OCI-LY7 (cell line): Measurements from ENCODE around the gene ARHGEF1. TPM values are rescaled to one million over a fixed set of nuclear protein-coding genes. Genes with fewer than 3 reads are reported as not detected.

Experiments
- BruUV-seq: library from RNA; stranded (reverse); fragments of 400-500 nt; replicated peaks from 2 replicates; lab custom pipeline; 2021; lab: Mats Ljungman, UMichigan
- CTCF ChIA-PET: fragments of 300-600 bp; sonication (Branson Sonifier 250); formaldehyde crosslinking; loops from one replicate; lab custom pipeline; 2022; ENCODE audit warnings: antibody characterized with exemption; ENCODE audit not compliant: unreplicated experiment; lab: Charles Lee
- POLR2A ChIA-PET: fragments of 300-600 bp; sonication (Branson Sonifier 250); formaldehyde crosslinking; loops from one replicate; lab custom pipeline; 2022; ENCODE audit warnings: antibody characterized with exemption; lab: Charles Lee
- DNase-seq: peaks from one replicate; pipeline ENCODE4 v3.0.0-alpha.2; 2015; ENCODE audit warnings: low spot score
- H2AFZ ChIP-seq: fragments of 200-600 bp; sonication (generic), shearing (Covaris generic); 2 replicates; pipeline ENCODE4 v1.6.1; 2014; ENCODE audit warnings: mild to moderate bottlenecking, antibody characterized with exemption, low read length, moderate library complexity
- H3K27ac ChIP-seq: fragments of 200-600 bp; sonication (generic); 2 replicates; pipeline ENCODE4 v1.5.1; 2014; ENCODE audit warnings: mixed run types, low read depth, mild to moderate bottlenecking, moderate library complexity, low read length, inconsistent platforms; ENCODE audit not compliant: poor library complexity, severe bottlenecking
- H3K36me3 ChIP-seq: fragments of 200-600 bp; sonication (generic); 2 replicates; pipeline ENCODE4 v1.6.1; 2014; ENCODE audit warnings: mild to moderate bottlenecking, antibody characterized with exemption, low read length, moderate library complexity, mixed read lengths; ENCODE audit not compliant: insufficient read depth
- H3K4me1 ChIP-seq: fragments of 200-600 bp; sonication (generic); 2 replicates; pipeline ENCODE4 v1.5.1; 2014; ENCODE audit warnings: mild to moderate bottlenecking, low read length; ENCODE audit not compliant: insufficient read depth, poor library complexity, severe bottlenecking
- H3K4me2 ChIP-seq: fragments of 200-600 bp; sonication (generic); 2 replicates; pipeline ENCODE4 v1.6.1; 2014; ENCODE audit warnings: mild to moderate bottlenecking, low read length
- H3K4me3 ChIP-seq: fragments of 200-600 bp; sonication (generic); 2 replicates; pipeline ENCODE4 v1.5.1; 2014; ENCODE audit warnings: mild to moderate bottlenecking, low read depth, low read length; ENCODE audit not compliant: poor library complexity, severe bottlenecking
- H3K79me2 ChIP-seq: fragments of 200-600 bp; sonication (generic); 2 replicates; pipeline ENCODE4 v1.6.1; 2016; ENCODE audit warnings: low read depth, mild to moderate bottlenecking, low read length, moderate library complexity, mixed read lengths; ENCODE audit not compliant: insufficient read depth
- H3K9me2 ChIP-seq: fragments of 200-600 bp; sonication (generic); 2 replicates; pipeline ENCODE4 v1.6.1; 2016; ENCODE audit warnings: mild to moderate bottlenecking, low read length, mixed read lengths; ENCODE audit not compliant: insufficient read depth
- H3K9me3 ChIP-seq: fragments of 200-600 bp; sonication (generic); 2 replicates; pipeline ENCODE4 v1.6.1; 2014; ENCODE audit warnings: mild to moderate bottlenecking, mixed run types, low read length, mixed read lengths
- H4K20me1 ChIP-seq: fragments of 200-600 bp; sonication (generic); 2 replicates; pipeline ENCODE4 v1.6.1; 2014; ENCODE audit warnings: mild to moderate bottlenecking, antibody characterized with exemption, low read length, moderate library complexity, mixed read lengths; ENCODE audit not compliant: insufficient read depth
- CTCF ChIP-seq: fragments of 200-600 bp; sonication (generic); conservative IDR thresholded peaks from 2 replicates; pipeline ENCODE4 v1.5.1; 2014; ENCODE audit warnings: mild to moderate bottlenecking, antibody characterized with exemption, low read length, moderate library complexity, mixed read lengths
- EZH2phosphoT487 ChIP-seq: fragments of 200-600 bp; sonication (generic); IDR thresholded peaks from 2 replicates; pipeline ENCODE4 v1.6.1; 2018; ENCODE audit warnings: low read depth, borderline replicate concordance, mild to moderate bottlenecking, mixed run types, antibody characterized with exemption, low read length, moderate library complexity, mixed read lengths
- intact Hi-C: fragments of 100-400 bp; cut with micrococcal nuclease; formaldehyde crosslinking; loops from one replicate; pipeline ENCODE4 v1.10.0; 2022; ENCODE audit not compliant: unreplicated experiment
- total RNA-seq, 2 experiments: library from RNA; depleted of rRNA in 1 of 2; stranded (reverse); fragments of >200 nt in 1 of 2; shearing (Covaris generic) in 1 of 2; gene quantifications; 2 replicates each; pipeline ENCODE4 v1.2.3, GENCODE V29; 2014 to 2022

Gene ARHGEF1
- total RNA-seq, 2 experiments from 2014 or later = 96.9 to 297 TPM

GRCh38 chr19:41936416-41936850 is 53.4 kb downstream of the ARHGEF1 start:
- TF ChIP-seq EZH2phosphoT487 = no peak
- TF ChIP-seq CTCF = no peak
- no peak for DNase-seq
- H3K4me2 ChIP-seq = peak overlapping the region; percentile 53
- no peak overlapping the region; the same call in 1 of the 2 replicates for H2AFZ ChIP-seq
- H3K9me3 ChIP-seq = no peaks in the 10 kb centered on the region
- CTCF ChIA-PET = no interaction called here
- intact Hi-C loops = loop anchor here (2.0 kb wide), 1 partner anchor 14 kb away; no protein-coding TSS in a partner anchor
- H4K20me1 ChIP-seq = no peaks in the 10 kb centered on the region
- TSS peak; percentile 49 for BruUV-seq
- POLR2A ChIA-PET = interaction anchor here (1.4 to 2.0 kb wide), 2 partner anchors 8 to 10 kb away, joined by 5 to 21 read pairs; partner anchors contain the start of gene ERFL
- no peaks in the 10 kb centered on the region for H3K36me3 ChIP-seq
- no peaks in the 10 kb centered on the region for H3K9me2 ChIP-seq
- peak overlapping the region; percentile 92 for H3K27ac ChIP-seq
- H3K4me3 ChIP-seq = peak overlapping the region; percentile 48
- H3K79me2 ChIP-seq = peaks cover 6% of the 10 kb centered on the region; the same call in 1 of the 2 replicates
- peaks cover 83% of the 10 kb centered on the region for H3K4me1 ChIP-seq

GRCh38 chr19:41936961-41937360 is 54.0 kb downstream of the ARHGEF1 start:
- ChIA-PET CTCF (interaction anchor here (1.3 kb wide), 1 partner anchor 51 kb away, joined by 4 read pairs; no protein-coding TSS in a partner anchor), POLR2A (interaction anchor here (1.0 to 2.0 kb wide), 4 partner anchors 8 to 61 kb away, joined by 4 to 21 read pairs (median 6); partner anchors contain the start of gene ERFL)
- Histone ChIP-seq H3K4me3 (peak overlapping the region; percentile 48), H3K79me2 (peaks cover 6% of the 10 kb centered on the region; the same call in 1 of the 2 replicates), H3K9me3 (no peaks in the 10 kb centered on the region), H4K20me1 (no peaks in the 10 kb centered on the region), H3K4me2 (peak overlapping the region; percentile 53), H3K27ac (peak overlapping the region; percentile 92), H3K4me1 (peaks cover 82% of the 10 kb centered on the region), H2AFZ (no peak overlapping the region; the same call in 1 of the 2 replicates), H3K9me2 (no peaks in the 10 kb centered on the region), H3K36me3 (no peaks in the 10 kb centered on the region)
- no peak for DNase-seq
- intact Hi-C loops = loop anchor here (1.0 to 2.0 kb wide), 2 partner anchors 8 to 14 kb away; no protein-coding TSS in a partner anchor
- BruUV-seq = no TSS peak
- no peak for TF ChIP-seq EZH2phosphoT487
- TF ChIP-seq CTCF = no peak
